ENCODE data around the gene ARMS2.

GRCh38 chr10:122492999-122493481 lies 38.6 kb downstream of the ARMS2 start:
- TF ChIP-seq, protein P1, sequence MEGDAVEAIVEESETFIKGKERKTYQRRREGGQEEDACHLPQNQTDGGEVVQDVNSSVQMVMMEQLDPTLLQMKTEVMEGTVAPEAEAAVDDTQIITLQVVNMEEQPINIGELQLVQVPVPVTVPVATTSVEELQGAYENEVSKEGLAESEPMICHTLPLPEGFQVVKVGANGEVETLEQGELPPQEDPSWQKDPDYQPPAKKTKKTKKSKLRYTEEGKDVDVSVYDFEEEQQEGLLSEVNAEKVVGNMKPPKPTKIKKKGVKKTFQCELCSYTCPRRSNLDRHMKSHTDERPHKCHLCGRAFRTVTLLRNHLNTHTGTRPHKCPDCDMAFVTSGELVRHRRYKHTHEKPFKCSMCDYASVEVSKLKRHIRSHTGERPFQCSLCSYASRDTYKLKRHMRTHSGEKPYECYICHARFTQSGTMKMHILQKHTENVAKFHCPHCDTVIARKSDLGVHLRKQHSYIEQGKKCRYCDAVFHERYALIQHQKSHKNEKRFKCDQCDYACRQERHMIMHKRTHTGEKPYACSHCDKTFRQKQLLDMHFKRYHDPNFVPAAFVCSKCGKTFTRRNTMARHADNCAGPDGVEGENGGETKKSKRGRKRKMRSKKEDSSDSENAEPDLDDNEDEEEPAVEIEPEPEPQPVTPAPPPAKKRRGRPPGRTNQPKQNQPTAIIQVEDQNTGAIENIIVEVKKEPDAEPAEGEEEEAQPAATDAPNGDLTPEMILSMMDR (IDR thresholded peaks at IDR 0.05; ENCODE audit: low read depth, low read length) = no peak
- no peak for TF ChIP-seq EZH2phosphoT487 (IDR thresholded peaks at IDR 0.05; ENCODE audit: low read depth)

Measured in OCI-LY3 (cell line).